Left lobe of liver (tissue), 2 donors: ENCODE measurements around the gene PTPRM. TPM values are rescaled to one million over a fixed set of nuclear protein-coding genes. Genes with fewer than 3 reads are reported as not detected.

Experiments used
- ATAC-seq: fragments of 200-7000 bp; cut with Tn5 transposase; one replicate; pipeline ENCODE4 v1.9.1; 2020; ENCODE audit warnings: mild to moderate bottlenecking, moderate library complexity
- DNase-seq: peaks from one replicate; pipeline ENCODE4 v3.0.0-alpha.2; 2020; ENCODE audit warnings: low spot score
- total RNA-seq: library from RNA; stranded (reverse); gene quantifications from one replicate; pipeline ENCODE4 v1.2.1, GENCODE V29; 2021
- donor health status: DM: no; HTN: no; CAD: no; lungs with moderate emphysema.
- donor health status: DM: no; HTN: yes; CAD: no.

The PTPRM gene
- total RNA-seq, 1 donor from 2014 or later: 34.7 TPM

- ATAC-seq: peak; percentile 44
- DNase-seq: peak; percentile 66
Measured at GRCh38 chr18:7567474-7568425, 634 bp downstream of the PTPRM start.

GRCh38 chr18:7568426-7568825 lies 1.3 kb downstream of the PTPRM start:
- ATAC-seq: peak; percentile 8
- DNase-seq: peak; percentile 65

GRCh38 chr18:7571626-7572025 lies 4.5 kb downstream of the PTPRM start:
- no peak for DNase-seq

DNA sequence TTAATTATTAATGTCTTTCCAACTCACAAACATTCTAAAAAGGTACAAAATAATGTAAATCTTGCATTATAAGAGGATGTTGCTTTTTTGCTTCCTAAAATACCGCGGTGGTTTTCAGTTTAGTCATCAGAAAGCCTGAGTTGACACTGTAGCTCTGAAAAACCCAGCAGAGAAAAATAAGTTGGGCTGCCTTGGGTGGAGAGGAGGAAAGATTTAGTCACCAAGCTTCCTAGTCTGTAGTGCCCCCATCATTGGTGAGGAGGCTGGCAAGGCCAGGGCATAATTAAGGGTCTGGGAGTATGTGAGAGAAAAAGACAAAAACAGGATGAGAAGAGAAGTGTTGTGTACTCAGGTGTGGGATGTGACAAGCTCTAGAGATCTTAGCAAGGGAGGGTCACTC lies 5.7 kb downstream of the PTPRM start:
- DNase-seq: no peak

More at GRCh38 chr18:7571626-7572025, 4.5 kb downstream of the PTPRM start:
- no peak for ATAC-seq

GRCh38 chr18:7575465-7576028 lies 8.4 kb downstream of the PTPRM start:
- ATAC-seq (no peak), DNase-seq (no peak)

More for the DNA sequence above, 5.7 kb downstream of the PTPRM start:
- no peak for ATAC-seq

GRCh38 chr18:7576077-7576476 lies 9.0 kb downstream of the PTPRM start:
- no peak for ATAC-seq
- no peak for DNase-seq

DNA sequence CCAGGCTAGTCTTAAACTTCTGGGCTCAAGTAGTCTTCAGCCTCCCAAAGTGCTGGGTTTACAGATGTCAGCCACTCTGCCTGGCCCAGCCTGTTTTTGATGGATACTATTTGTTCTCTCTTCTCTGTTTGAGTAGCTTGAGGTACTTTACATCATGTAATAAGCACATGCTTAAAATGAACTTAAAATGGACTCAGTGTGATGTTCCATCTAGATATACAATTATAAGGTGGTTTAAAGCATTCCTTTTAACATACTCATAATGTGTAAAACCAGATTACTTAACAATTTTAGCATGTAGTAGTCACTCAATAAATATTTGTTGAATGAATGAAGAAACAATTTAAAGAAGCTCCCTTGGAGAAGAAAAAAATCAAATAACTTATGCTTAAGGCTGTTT lies 9.6 kb downstream of the PTPRM start:
- ATAC-seq (no peak), DNase-seq (no peak)

DNA sequence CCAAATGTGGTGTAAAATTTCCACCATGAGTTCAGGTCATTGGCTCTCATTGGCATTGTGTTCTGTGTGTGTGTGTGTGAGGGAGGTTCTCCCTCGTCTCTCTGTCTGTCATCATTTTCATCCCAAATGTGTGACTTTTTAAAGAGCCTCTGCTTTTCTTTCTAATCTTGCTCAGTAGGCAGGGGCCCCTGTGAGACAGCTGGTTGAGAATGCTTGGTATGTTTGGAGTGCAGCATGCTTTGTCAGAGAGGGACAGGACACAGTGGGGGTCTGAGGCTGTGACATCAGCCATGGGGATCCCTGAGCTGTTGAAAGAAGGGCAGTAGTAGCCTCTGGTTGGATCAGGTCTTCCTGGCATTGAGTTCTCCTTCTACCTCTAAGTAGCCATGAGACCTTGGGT lies 10.6 kb downstream of the PTPRM start:
- ATAC-seq: no peak

DNA sequence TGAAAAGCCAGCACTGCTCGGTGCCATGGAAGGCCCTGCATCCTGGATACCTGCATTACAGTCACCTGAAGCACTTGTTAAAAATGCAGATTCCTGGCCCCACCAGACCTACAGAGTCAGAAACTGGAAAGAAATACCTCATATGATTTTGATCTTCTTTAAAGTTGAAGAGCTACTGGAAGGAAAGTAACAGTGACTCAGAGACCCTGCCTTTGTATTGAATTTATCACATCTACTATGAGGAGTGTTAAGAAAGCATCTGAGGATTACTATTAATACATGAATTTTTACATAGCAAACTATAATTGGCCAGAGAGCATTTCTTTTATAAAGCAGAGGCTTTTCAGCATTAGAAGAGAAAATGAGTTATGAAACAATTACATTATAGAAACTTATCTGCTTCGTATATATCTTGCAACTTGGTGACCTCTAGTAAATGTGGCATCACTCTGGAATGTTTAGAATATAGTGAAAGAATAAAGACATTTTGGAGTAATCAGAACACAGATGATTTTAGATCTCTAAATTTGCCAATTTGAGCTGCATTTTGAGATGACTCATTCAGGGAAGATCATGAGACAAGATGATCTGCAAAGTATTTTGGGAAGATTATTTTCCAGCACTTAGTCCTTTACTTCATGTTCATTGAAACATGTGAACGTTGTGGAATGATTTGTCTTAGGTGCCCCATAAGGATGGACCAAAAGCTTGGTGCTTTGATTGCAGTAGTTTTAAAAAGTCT lies 12.2 kb downstream of the PTPRM start:
- ATAC-seq: no peak
- no peak for DNase-seq

More for the DNA sequence above, 10.6 kb downstream of the PTPRM start:
- no peak for DNase-seq

DNA sequence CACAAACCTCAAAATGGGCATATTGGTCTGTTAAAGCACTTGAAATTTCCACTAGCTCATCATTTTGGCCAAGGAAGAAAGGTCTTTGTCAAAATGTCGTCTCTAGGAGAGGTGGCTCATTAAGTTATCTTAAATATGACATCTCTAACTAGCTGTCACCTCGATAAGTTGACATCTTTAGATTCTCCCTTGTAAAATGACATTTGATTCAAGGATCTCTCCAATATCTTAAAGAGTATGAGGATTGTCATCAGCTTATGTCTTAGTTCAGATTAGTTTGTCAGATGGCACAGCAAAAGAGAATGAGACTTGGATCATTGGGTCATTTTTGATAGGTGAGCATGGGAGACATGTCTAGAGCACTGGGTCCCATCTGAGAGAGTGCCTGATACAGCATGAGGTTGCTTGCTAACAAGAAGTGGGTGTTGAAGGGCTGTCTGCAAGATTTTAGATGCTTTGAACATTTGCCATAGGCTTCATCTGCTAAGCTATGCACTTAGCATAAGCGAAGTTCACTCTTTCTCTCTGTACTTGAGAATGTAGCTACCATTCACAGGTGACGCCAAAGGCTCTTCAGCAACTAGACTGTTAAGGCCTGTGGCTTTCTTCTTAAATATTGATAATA lies 12.9 kb downstream of the PTPRM start:
- ATAC-seq (no peak), DNase-seq (no peak)

DNA sequence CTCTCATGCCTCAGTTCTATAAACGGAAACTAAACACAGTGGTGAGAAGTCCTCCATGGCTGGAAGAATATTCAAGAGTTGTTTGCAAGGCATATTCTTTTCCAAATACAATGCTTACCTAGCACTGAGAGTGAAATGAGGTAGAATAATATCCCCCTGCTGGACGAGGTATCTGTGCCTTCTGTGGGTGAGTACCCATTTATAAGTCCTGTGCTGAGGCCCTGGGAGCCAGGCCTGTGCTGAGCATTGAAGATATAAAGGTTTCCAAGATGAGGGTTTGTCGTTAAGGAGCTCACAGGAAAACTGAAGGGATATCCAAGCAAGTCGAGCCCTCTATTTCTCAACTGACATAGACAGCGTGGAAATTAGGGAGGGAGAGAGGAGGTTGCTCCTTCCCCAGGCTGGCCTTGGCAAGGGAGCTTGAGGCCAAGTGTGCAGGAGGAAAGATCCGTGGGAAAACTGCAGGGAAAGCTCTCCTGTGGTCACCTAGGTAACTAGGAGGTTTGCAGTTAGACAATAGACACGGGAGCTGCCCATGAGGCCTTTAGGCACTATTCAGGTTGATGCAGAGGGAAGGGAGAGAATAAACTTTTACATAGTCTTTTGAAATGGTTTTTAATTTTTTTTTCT lies 17.6 kb downstream of the PTPRM start:
- ATAC-seq (no peak), DNase-seq (no peak)

GRCh38 chr18:7585276-7585670 lies 18.2 kb downstream of the PTPRM start:
- ATAC-seq (no peak), DNase-seq (no peak)

GRCh38 chr18:7586379-7586778 lies 19.3 kb downstream of the PTPRM start:
- ATAC-seq (no peak), DNase-seq (no peak)

DNA sequence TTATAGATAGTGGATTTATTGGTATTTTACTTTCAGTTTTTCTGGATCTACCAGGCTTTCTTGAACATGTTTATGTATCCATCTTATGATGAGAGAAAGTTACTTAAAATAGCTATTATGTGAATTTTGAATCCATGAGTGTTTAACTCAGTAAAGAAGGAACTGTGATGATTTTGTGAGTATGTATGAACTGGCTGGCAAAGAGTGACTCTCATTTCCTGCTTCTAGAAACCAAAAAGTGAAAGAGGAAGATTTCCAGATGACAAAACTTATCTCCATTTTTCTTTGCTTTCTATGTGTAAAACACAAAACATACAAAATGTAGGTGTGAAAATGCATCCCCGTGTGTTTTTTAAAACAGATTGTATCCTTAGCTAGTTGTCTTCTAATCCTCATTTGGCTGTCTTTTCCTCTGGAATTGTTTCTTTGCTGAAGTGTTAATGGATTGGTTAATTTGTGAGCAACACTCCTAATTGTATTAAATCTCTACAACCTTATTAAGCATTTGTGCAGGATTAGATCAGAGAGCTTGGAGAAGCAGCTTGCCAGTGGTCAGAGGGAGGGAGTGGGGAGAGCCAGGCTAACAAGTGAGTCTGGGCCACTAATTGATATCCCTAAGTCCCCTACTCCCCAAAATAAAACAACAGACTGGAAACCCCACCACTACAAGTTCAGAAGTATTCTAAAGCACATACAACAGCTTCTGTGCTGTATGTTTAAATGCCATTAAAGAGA lies 23.9 kb downstream of the PTPRM start:
- ATAC-seq: no peak
- DNase-seq: no peak

GRCh38 chr18:7592305-7593071 lies 25.4 kb downstream of the PTPRM start:
- DNase-seq: no peak
- ATAC-seq: no peak

DNA sequence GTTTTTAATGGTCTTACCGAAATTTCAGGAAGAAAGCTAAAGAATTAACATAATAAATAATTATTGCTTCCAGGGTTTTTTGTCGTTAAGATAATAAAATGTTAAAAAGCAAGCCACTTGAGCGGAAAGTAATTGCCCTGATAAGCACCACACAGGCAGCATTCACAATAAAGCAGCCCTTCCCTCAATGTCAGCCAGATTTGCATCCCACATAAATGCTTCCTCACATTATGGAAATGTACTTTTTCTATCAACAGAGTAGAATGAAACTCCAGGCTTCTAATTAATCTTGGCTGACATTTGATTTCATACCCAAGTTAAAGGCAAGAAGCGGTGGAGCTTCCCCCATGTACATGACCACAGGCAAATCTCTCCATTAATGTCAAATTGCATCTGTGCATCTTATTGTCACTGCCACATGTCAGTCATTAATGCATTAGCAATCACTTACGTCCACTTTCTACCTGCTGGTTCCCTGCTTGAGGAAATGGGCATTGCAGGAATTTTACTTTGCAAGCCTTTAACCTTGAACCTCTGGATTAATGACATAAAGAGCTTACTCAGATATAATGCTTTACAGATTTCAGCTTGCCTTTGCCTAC lies 26.2 kb downstream of the PTPRM start:
- DNase-seq (no peak), ATAC-seq (no peak)

DNA sequence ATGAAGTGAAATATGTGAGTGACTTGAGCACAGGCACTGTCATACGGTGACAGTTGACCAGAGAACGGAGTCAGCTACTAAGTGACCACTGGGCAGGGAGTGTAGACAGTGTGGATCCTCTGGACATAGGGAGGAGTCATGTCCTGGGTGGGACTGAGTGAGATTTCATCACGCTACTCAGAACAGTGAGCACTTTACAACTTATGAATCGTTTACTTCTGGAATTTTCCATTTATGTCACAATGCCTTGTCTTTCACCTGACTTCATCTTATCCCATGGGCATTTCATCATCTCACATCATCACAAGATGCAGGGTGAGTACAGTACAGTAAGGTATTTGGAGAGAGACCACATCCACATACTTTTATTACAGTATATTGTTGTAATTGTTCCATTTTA lies 29.0 kb downstream of the PTPRM start:
- ATAC-seq: peak; percentile 32
- no peak for DNase-seq

DNA sequence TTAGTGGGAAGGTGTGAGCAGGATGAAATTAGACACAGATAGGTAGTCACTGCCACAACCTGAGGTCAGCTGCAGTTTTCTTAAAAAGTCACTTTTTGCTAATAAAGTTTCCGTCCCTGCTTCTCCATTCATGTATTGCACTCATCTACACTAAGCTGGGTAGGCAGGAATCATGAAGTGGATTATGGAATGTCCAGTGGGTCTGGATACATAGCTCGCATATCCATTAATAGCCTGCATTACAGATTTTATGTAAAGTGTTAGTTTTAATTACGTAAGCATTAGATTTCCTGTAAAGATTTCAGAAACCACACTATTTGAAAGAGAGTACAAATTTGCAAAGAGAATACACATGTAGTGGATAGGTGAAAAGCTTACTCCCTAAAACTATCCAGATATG lies 30.4 kb downstream of the PTPRM start:
- DNase-seq (no peak), ATAC-seq (no peak)
